ENCODE results near the gene C17orf75.

The C17orf75 gene

DNA sequence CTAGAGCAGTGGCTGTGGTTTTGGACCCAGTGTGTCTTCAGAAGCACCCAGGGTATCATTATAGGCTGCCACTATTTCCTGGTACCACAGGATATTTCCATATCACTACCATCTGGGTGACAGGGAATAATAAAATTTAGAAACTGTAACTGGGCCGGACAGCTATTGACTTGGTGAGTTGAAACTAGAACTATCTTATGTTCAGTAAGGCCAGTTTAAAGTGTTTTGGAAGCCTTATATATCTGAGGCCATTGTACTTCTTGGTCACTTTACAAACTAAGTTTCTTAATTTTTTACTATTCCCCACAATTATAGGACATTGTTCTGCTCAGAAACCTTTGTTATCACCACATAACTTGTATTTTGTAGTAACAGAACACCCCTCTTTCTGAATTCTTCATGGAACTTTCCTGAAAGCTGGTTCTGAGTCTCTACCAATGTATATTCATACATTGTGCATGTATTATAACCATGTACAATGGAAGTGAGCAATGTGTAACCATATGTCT, 42.0 kb upstream of the C17orf75 start:
- no peaks in the 10 kb centered on the region for H3K27me3 Mint-ChIP-seq (ENCODE audit: low read depth, poor library complexity)
- H3K27ac Mint-ChIP-seq: no peak overlapping the region
- TF ChIP-seq, protein P1, sequence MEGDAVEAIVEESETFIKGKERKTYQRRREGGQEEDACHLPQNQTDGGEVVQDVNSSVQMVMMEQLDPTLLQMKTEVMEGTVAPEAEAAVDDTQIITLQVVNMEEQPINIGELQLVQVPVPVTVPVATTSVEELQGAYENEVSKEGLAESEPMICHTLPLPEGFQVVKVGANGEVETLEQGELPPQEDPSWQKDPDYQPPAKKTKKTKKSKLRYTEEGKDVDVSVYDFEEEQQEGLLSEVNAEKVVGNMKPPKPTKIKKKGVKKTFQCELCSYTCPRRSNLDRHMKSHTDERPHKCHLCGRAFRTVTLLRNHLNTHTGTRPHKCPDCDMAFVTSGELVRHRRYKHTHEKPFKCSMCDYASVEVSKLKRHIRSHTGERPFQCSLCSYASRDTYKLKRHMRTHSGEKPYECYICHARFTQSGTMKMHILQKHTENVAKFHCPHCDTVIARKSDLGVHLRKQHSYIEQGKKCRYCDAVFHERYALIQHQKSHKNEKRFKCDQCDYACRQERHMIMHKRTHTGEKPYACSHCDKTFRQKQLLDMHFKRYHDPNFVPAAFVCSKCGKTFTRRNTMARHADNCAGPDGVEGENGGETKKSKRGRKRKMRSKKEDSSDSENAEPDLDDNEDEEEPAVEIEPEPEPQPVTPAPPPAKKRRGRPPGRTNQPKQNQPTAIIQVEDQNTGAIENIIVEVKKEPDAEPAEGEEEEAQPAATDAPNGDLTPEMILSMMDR (IDR thresholded peaks at IDR 0.05): no peak
- H3K4me1 Mint-ChIP-seq: no peaks in the 10 kb centered on the region
- no peaks in the 10 kb centered on the region for H3K9me3 Mint-ChIP-seq
- no peak for DNase-seq
- H3K36me3 Mint-ChIP-seq (ENCODE audit: low read depth): peaks cover 65% of the 10 kb centered on the region
- H3K4me3 Mint-ChIP-seq: no peak overlapping the region

DNA sequence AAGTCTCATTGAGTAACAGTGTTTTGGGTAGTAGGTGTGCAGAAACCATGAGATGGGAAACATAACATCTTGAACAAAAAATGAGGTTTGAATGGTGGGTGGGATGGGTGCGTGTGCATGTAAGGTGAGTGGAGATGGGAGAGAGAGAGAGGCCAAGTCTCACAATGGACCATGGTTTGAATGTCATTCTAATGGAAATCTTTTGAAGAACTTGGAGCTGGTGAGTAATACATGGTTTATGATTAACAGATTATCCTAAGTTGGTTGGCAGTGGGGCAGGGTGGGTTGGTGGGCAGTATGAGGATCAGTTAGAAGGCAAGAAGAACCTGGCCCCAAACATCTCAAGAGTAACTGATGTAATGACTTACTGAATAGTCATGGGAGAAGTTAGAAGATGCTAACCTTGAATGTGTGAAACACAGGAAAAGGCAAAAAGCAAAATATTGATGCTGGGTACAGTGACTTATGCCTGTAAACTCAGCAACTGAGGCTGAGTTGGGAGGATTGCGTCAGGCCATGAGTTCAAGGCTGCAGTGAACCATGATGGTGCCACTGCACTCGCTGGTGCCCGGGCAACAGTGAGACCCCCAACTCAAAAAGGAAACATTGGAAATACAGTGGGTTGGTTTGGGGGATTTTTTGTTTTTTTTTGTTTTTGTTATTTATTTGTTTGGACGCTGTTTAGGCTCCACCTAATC, 40.7 kb upstream of the C17orf75 start:
- no peaks in the 10 kb centered on the region for H3K4me1 Mint-ChIP-seq
- no peaks in the 10 kb centered on the region for H3K27me3 Mint-ChIP-seq (ENCODE audit: low read depth, poor library complexity)
- peaks cover 65% of the 10 kb centered on the region for H3K36me3 Mint-ChIP-seq (ENCODE audit: low read depth)
- DNase-seq: no peak
- H3K9me3 Mint-ChIP-seq: no peaks in the 10 kb centered on the region
- H3K27ac Mint-ChIP-seq: no peak overlapping the region
- H3K4me3 Mint-ChIP-seq: no peak overlapping the region
- TF ChIP-seq, protein P1 (IDR thresholded peaks at IDR 0.05): no peak

DNA sequence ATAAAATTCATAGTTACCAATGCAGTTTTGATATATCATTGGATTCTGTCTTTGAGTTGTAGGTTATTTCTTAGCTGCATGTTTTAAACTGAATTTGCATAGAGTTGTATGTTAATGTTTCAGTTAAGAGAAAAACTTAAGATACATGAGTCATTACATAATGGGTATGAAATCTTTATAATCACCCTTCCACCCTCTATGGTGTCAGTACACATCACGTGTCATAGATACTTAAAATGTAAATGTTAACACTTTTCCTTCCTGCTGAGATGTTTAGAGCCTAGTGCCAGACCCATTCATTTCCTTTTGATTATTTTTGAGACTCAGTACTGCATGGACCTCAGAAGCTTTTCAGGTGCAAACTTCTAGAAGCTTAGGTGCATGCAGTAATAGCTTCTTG, 28.5 kb upstream of the C17orf75 start:
- TF ChIP-seq, protein P1 (IDR thresholded peaks at IDR 0.05): no peak
- no peaks in the 10 kb centered on the region for H3K4me1 Mint-ChIP-seq
- H3K36me3 Mint-ChIP-seq (ENCODE audit: low read depth): peaks cover 75% of the 10 kb centered on the region
- no peaks in the 10 kb centered on the region for H3K27me3 Mint-ChIP-seq (ENCODE audit: low read depth, poor library complexity)
- no peak for DNase-seq
- no peak overlapping the region for H3K27ac Mint-ChIP-seq
- H3K4me3 Mint-ChIP-seq: no peak overlapping the region
- H3K9me3 Mint-ChIP-seq: no peaks in the 10 kb centered on the region

DNA sequence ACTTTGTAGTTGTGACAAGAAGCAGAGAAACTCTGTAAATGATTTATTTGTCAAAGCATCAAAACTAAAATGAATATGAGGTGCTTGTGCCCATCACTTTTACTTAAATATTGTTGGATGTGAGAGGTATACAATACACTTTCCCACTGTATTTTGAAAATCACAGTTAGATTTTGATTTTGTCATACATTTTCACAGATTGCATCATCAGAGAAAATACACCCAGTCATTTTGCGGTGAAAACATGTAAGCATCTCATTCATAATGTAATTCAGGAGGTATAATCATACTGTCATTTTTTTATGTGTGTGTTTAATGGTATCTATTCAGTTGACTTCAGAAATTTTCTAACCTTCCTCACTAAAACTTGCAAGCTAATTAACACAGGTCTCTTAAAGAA, 19.3 kb upstream of the C17orf75 start:
- Mint-ChIP-seq H3K27ac (no peak overlapping the region), H3K36me3 (ENCODE audit: low read depth) (peaks cover 78% of the 10 kb centered on the region)

DNA sequence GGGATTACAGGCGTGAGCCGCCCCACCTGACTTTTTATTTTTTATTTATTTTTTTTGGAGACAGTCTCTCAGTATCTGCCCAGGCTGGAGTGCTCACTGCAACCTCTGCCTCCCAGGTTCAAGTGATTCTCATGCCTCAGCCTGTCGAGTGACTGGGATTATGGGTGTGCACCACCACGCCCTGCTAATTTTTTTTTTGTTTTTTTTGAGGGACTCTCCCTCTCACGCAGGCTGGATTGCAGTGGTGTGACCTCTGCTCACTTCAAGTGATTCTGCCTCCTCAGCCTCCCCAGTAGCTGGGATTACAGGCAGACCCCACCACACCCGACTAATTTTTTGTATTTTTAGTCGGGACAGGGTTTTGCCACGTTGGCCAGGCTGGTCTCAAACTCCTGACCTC, 15.6 kb upstream of the C17orf75 start:
- DNase-seq: no peak
- no peak overlapping the region for H3K4me3 Mint-ChIP-seq
- peaks cover 82% of the 10 kb centered on the region for H3K36me3 Mint-ChIP-seq (ENCODE audit: low read depth)
- no peaks in the 10 kb centered on the region for H3K9me3 Mint-ChIP-seq
- H3K27me3 Mint-ChIP-seq (ENCODE audit: low read depth, poor library complexity): no peaks in the 10 kb centered on the region
- TF ChIP-seq, protein P1 (IDR thresholded peaks at IDR 0.05): no peak
- H3K27ac Mint-ChIP-seq: no peak overlapping the region
- H3K4me1 Mint-ChIP-seq: peaks cover 27% of the 10 kb centered on the region

More for the DNA sequence above, 19.3 kb upstream of the C17orf75 start:
- TF ChIP-seq, protein P1 (IDR thresholded peaks at IDR 0.05): no peak
- no peaks in the 10 kb centered on the region for H3K4me1 Mint-ChIP-seq
- no peaks in the 10 kb centered on the region for H3K9me3 Mint-ChIP-seq
- H3K27me3 Mint-ChIP-seq (ENCODE audit: low read depth, poor library complexity): no peaks in the 10 kb centered on the region
- H3K4me3 Mint-ChIP-seq: no peak overlapping the region
- DNase-seq: no peak

DNA sequence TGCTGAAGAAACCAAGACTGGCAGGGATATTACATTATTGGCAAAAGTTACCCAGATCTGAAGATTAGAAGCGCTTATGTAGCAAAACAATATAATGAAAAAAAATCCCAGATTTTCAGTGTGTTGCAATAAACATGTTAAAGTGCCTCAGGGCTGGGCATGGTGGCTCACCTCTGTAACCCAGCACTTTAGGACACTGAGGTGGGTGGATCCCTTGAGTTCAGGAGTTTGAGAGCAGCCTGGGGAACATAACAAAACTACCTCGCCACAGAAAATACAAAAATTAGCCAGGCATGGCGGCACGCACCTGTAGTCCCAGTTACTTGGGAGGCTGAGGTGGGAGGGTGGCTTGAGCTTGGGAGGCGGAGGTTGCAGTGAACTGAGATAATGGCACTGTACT, 14.8 kb upstream of the C17orf75 start:
- H3K9me3 Mint-ChIP-seq: no peaks in the 10 kb centered on the region
- no peaks in the 10 kb centered on the region for H3K27me3 Mint-ChIP-seq (ENCODE audit: low read depth, poor library complexity)
- H3K27ac Mint-ChIP-seq: no peak overlapping the region
- H3K4me1 Mint-ChIP-seq: peaks cover 36% of the 10 kb centered on the region
- TF ChIP-seq, protein P1 (IDR thresholded peaks at IDR 0.05): no peak
- DNase-seq: no peak
- H3K36me3 Mint-ChIP-seq (ENCODE audit: low read depth): peaks cover 78% of the 10 kb centered on the region
- H3K4me3 Mint-ChIP-seq: no peak overlapping the region

Measured in nephron progenitor cell (in vitro differentiated cells).